Measurements from ENCODE around the gene GCLM.
A peak's percentile ranks its signal among the peaks of the same experiment; 100 is the strongest.
"Not testable (repeated sequence)": the region's sequence is repeated elsewhere in the genome, so short reads cannot be mapped to it uniquely, and the experiment has no call there.

The GCLM gene

GRCh38 chr1:93888900-93889299 is 20.3 kb downstream of the GCLM start:
- no peak for DNase-seq (ENCODE audit: low spot score)

GRCh38 chr1:93882269-93882668 is 27.0 kb downstream of the GCLM start:
- no peak for DNase-seq (ENCODE audit: low spot score)

GRCh38 chr1:93880731-93881130 is 28.5 kb downstream of the GCLM start:
- DNase-seq (ENCODE audit: low spot score), result no peak

GRCh38 chr1:93878889-93879586 is 30.2 kb downstream of the GCLM start, which contains the start of gene DNTTIP2:
Gene DNTTIP2 (minus strand): TSS chr1:93879206. CDS start chr1:93879148, 58 bp downstream.
- peak; percentile 92 for DNase-seq (ENCODE audit: low spot score)

- DNase-seq (ENCODE audit: low spot score), result peak; percentile 37
Measured at GRCh38 chr1:93878501-93878888, 30.7 kb downstream of the GCLM start.

GRCh38 chr1:93877529-93877928 is 31.7 kb downstream of the GCLM start:
- DNase-seq (ENCODE audit: low spot score), result no peak

GRCh38 chr1:93876244-93876643 is 33.0 kb downstream of the GCLM start:
- DNase-seq (ENCODE audit: low spot score), result no peak

GRCh38 chr1:93874025-93874651 is 35.1 kb downstream of the GCLM start:
- peak; percentile 19 for DNase-seq (ENCODE audit: low spot score)

GRCh38 chr1:93871366-93871765 is 37.9 kb downstream of the GCLM start:
- DNase-seq (ENCODE audit: low spot score), result no peak

GRCh38 chr1:93869653-93870052 is 39.6 kb downstream of the GCLM start:
- no peak for DNase-seq (ENCODE audit: low spot score)

GRCh38 chr1:93868492-93868891 is 40.7 kb downstream of the GCLM start:
- not testable (repeated sequence) for DNase-seq (ENCODE audit: low spot score)

GRCh38 chr1:93865253-93865652 is 44.0 kb downstream of the GCLM start:
- DNase-seq (ENCODE audit: low spot score), result no peak

- DNase-seq (ENCODE audit: low spot score), result no peak
Measured at GRCh38 chr1:93864175-93864574, 45.1 kb downstream of the GCLM start.

- DNase-seq (ENCODE audit: low spot score), result not testable (repeated sequence)
Measured at GRCh38 chr1:93857653-93858052, 51.6 kb downstream of the GCLM start.

- not testable (repeated sequence) for DNase-seq (ENCODE audit: low spot score)
Measured at GRCh38 chr1:93855983-93856382, 53.2 kb downstream of the GCLM start.

- no peak for DNase-seq (ENCODE audit: low spot score)
Measured at GRCh38 chr1:93853940-93854339, 55.3 kb downstream of the GCLM start.

GRCh38 chr1:93851878-93852277 is 57.4 kb downstream of the GCLM start:
- no peak for DNase-seq (ENCODE audit: low spot score)

- DNase-seq (ENCODE audit: low spot score), result no peak
Measured at GRCh38 chr1:93851327-93851712, 57.9 kb downstream of the GCLM start.

GRCh38 chr1:93850687-93851326 is 58.4 kb downstream of the GCLM start:
- peak; percentile 44 for DNase-seq (ENCODE audit: low spot score)

- DNase-seq (ENCODE audit: low spot score), result no peak
Measured at GRCh38 chr1:93848350-93848883, 60.8 kb downstream of the GCLM start.

GRCh38 chr1:93847811-93848288 is 61.4 kb downstream of the GCLM start:
- peak; percentile 63 for DNase-seq (ENCODE audit: low spot score)

GRCh38 chr1:93846992-93847810 is 62.0 kb downstream of the GCLM start:
- DNase-seq (ENCODE audit: low spot score), result peak; percentile 92

Data from pons (tissue), 1 donor.